Mesothelial cell of epicardium (in vitro differentiated cells): ENCODE measurements around the gene FUCA1. TPM values are rescaled to one million over a fixed set of nuclear protein-coding genes. Genes with fewer than 3 reads are reported as not detected.
"Not testable (repeated sequence)": the region's sequence is repeated elsewhere in the genome, so short reads cannot be mapped to it uniquely, and the experiment has no call there.

ENCODE experiments used
- DNase-seq, 2 experiments: peaks; one replicate each; pipeline ENCODE4 v3.0.0; 2021; ENCODE audit warnings: low spot score in 2 of 2; ENCODE audit not compliant: unreplicated experiment in 2 of 2
- H3K27ac Mint-ChIP-seq: 2 replicates; pipeline ENCODE4 v1.8.0; 2021; ENCODE audit warnings: mixed read lengths
- H3K27me3 Mint-ChIP-seq: 2 replicates; pipeline ENCODE4 v1.8.0; 2021; ENCODE audit warnings: low read depth, mixed read lengths
- H3K36me3 Mint-ChIP-seq: 2 replicates; pipeline ENCODE4 v1.8.0; 2021; ENCODE audit warnings: mixed read lengths
- H3K4me1 Mint-ChIP-seq: 2 replicates; pipeline ENCODE4 v1.8.0; 2021; ENCODE audit warnings: mixed read lengths
- H3K4me3 Mint-ChIP-seq: 2 replicates; pipeline ENCODE4 v1.8.0; 2021; ENCODE audit warnings: mild to moderate bottlenecking, moderate library complexity, mixed read lengths
- H3K9me3 Mint-ChIP-seq: 2 replicates; pipeline ENCODE4 v1.8.0; 2021; ENCODE audit warnings: mixed read lengths
- total RNA-seq: library from RNA; stranded (reverse); gene quantifications from 3 replicates; pipeline ENCODE4 v1.2.1, GENCODE V29; 2021
- TF ChIP-seq, protein P1 (sequence below): fragments of 200-600 bp; sonication (generic); IDR thresholded peaks from one replicate; pipeline ENCODE4 v1.5.0; 2021; ENCODE audit warnings: antibody characterized with exemption; ENCODE audit not compliant: unreplicated experiment

Gene FUCA1
- total RNA-seq, 1 donor from 2014 or later: 21.3 TPM

DNA sequence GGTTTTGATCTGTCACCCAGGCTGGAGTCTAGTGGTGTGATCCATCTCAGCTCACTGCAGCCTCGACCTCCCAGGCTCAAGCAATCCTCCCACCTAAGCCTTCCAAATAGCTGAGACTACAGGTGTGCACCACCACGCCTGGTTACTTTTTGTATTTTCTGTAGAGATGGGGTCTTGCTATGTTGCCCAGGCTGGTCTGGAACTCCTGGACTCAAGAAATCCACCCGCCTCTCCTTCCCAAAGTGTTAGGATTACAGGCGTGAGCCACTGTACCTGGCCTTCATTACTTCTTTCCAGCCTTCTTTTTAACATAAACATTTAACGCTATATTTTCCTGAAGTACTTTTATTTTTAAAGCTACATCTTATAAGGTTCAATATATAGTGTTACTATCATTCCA is 24.4 kb downstream of the FUCA1 start:
- H3K36me3 Mint-ChIP-seq: peaks cover 28% of the 10 kb centered on the region
- no peak overlapping the region for H3K4me3 Mint-ChIP-seq
- TF ChIP-seq, protein P1, sequence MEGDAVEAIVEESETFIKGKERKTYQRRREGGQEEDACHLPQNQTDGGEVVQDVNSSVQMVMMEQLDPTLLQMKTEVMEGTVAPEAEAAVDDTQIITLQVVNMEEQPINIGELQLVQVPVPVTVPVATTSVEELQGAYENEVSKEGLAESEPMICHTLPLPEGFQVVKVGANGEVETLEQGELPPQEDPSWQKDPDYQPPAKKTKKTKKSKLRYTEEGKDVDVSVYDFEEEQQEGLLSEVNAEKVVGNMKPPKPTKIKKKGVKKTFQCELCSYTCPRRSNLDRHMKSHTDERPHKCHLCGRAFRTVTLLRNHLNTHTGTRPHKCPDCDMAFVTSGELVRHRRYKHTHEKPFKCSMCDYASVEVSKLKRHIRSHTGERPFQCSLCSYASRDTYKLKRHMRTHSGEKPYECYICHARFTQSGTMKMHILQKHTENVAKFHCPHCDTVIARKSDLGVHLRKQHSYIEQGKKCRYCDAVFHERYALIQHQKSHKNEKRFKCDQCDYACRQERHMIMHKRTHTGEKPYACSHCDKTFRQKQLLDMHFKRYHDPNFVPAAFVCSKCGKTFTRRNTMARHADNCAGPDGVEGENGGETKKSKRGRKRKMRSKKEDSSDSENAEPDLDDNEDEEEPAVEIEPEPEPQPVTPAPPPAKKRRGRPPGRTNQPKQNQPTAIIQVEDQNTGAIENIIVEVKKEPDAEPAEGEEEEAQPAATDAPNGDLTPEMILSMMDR: no peak
- H3K27me3 Mint-ChIP-seq: peaks cover 12% of the 10 kb centered on the region
- no peak for DNase-seq
- H3K27ac Mint-ChIP-seq: no peak overlapping the region
- peaks cover 15% of the 10 kb centered on the region for H3K9me3 Mint-ChIP-seq
- peaks cover under 1% of the 10 kb centered on the region for H3K4me1 Mint-ChIP-seq

DNA sequence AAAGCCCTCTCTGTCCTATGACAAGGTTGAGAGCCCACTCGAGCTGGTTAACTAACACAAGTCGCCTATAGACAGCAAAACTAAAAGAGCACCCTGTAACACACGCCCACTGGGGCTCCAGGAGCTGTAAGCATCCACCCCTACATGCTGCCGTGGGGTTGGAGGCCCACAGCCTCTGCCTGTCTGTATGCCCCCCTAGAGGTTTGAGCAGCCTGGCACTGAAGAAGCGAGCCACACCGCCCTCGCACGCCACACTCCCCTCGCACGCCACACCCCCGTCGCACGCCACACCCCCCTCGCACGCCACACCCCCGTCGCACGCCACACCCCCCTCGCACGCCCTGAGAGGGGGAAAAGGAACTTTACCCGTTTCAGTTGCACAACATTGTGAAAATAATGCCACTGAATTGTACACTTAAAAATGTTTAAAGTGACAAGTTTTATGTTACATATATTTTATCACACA is 29.7 kb downstream of the FUCA1 start:
- H3K4me1 Mint-ChIP-seq: peaks cover 10% of the 10 kb centered on the region
- peak overlapping the region; percentile 53 for H3K27ac Mint-ChIP-seq
- TF ChIP-seq, protein P1: no peak
- H3K27me3 Mint-ChIP-seq: peaks cover 31% of the 10 kb centered on the region
- no peaks in the 10 kb centered on the region for H3K9me3 Mint-ChIP-seq
- peak; percentile 30 to 72 for DNase-seq
- no peaks in the 10 kb centered on the region for H3K36me3 Mint-ChIP-seq
- peak overlapping the region; percentile 71 for H3K4me3 Mint-ChIP-seq

DNA sequence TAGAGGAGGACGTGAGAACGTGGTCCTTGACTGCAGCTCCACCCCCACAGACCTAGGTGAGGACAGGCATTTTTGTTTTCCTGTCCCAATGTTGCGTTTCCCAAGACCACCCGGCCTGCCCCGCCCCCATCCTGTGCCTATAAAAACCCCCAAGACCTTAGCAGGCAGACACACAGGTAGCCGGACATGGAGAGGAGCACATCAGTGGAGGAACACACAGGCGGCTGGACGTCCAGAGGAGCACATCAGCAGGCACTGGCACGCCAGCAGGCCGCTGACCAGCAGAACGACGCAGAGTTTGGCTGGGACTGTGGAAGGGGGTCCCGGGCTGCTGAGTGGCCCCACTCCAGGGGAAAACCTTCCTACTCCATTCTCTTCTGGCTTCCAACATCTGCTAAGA is 30.2 kb downstream of the FUCA1 start:
- Mint-ChIP-seq H3K4me1 (peaks cover 10% of the 10 kb centered on the region), H3K27me3 (peaks cover 31% of the 10 kb centered on the region), H3K36me3 (no peaks in the 10 kb centered on the region), H3K4me3 (peak overlapping the region; percentile 71), H3K27ac (peak overlapping the region; percentile 53), H3K9me3 (no peaks in the 10 kb centered on the region)
- DNase-seq: peak in 1 of 2 experiments; percentile 38
- TF ChIP-seq, protein P1: no peak

DNA sequence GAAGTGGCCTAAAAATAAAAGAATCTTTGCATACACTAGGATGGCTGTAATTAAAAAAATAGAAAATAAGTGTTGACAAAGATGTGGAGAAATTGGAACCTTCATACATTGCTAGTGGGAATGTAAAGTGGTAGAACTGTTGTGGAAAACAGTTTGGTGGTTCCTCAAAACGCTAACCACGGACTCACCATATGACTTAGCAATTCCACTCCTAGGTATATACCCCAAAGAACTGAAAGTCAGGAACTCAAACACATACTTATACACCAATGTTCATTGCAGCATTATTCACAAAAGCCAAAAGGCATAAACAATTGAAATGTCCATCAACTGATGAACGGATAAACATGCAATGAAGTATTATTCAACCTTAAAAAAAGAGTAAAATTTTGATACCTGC is 32.1 kb downstream of the FUCA1 start:
- no peak overlapping the region for H3K4me3 Mint-ChIP-seq
- no peaks in the 10 kb centered on the region for H3K9me3 Mint-ChIP-seq
- H3K36me3 Mint-ChIP-seq: no peaks in the 10 kb centered on the region
- no peak for DNase-seq
- H3K27me3 Mint-ChIP-seq: peaks cover 21% of the 10 kb centered on the region
- H3K27ac Mint-ChIP-seq: no peak overlapping the region
- TF ChIP-seq, protein P1: no peak
- H3K4me1 Mint-ChIP-seq: peaks cover 10% of the 10 kb centered on the region

DNA sequence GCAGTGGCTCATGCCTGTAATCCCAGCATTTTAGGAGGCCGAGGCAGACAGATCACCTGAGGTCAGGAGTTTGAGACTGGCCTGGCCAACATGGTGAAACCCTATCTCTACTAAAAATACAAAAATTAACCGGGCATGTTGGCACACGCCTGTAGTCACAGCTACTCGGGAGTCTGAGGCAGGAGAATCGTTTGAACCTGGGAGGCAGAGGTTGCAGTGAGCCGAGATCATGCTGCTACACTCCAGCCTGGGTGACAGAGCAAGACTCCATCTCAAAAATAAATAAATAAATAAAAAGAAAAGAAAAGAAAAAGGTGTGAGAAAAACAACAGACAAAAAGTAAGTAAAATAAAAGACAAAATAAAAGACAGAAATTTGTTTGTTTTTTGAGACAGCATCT is 33.9 kb downstream of the FUCA1 start:
- DNase-seq, H3K27ac Mint-ChIP-seq, H3K36me3 Mint-ChIP-seq, H3K9me3 Mint-ChIP-seq, H3K4me3 Mint-ChIP-seq: not testable (repeated sequence)
- peaks cover 10% of the 10 kb centered on the region for H3K4me1 Mint-ChIP-seq
- peaks cover 21% of the 10 kb centered on the region for H3K27me3 Mint-ChIP-seq

DNA sequence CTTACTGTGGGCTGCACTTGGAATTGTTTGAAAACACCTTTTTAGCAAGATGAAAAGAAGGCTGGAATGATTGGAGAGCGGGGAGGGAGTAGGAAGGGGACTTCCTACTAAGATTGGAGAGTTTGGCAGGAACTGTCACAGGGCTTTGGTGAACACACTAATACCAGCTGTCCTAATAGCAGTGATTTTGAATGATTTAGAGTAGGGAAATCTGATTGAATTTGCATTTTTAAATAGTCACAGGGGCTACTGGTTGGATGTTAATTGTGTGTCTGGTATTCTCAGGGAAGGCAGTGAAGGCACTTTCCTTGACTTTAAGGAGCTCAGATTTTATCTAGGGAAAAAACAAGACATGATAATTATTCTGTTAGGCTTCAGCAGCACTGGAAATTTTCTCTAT is 40.4 kb downstream of the FUCA1 start:
- DNase-seq: no peak
- TF ChIP-seq, protein P1: no peak
- Mint-ChIP-seq H3K4me1 (peaks cover 13% of the 10 kb centered on the region), H3K27me3 (peaks cover 2% of the 10 kb centered on the region), H3K9me3 (no peaks in the 10 kb centered on the region), H3K27ac (peak overlapping the region; percentile 17), H3K4me3 (no peak overlapping the region), H3K36me3 (no peaks in the 10 kb centered on the region)

DNA sequence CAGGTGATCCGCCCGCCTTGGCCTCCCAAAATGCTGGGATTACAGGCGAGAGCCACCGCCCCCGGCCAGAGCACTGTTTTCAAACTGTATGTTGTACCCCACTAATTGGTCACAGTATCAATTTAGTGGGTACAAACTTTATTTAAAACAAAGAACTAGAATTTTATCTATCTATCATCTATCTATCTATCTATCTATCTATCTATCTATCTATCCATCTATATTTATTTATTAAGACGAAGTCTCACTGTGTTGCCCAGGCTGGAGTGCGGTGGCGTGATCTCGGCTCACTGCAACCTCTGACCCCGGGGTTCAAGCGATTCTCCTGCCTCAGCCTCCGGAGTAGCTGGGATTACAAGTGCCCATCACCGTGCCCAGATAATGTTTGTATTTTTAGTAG is 41.5 kb downstream of the FUCA1 start:
- not testable (repeated sequence) for DNase-seq, H3K27me3 Mint-ChIP-seq, H3K4me3 Mint-ChIP-seq, H3K36me3 Mint-ChIP-seq, H3K9me3 Mint-ChIP-seq, H3K27ac Mint-ChIP-seq
- H3K4me1 Mint-ChIP-seq: peaks cover 13% of the 10 kb centered on the region
